Activated T-cell treated with anti-CD3 and anti-CD28 coated beads, Interleukin-2, amount 50 U/mL, for 24 hours (primary cell): ENCODE data around the gene INPP1.

Experiments
- DNase-seq: peaks from one replicate; pipeline ENCODE4 v3.0.0-alpha.2; 2020
- H3K27ac Mint-ChIP-seq: 2 replicates; pipeline ENCODE4 v1.8.0; 2020; ENCODE audit warnings: mild to moderate bottlenecking, mixed read lengths
- H3K27me3 Mint-ChIP-seq: 2 replicates; pipeline ENCODE4 v1.8.0; 2020; ENCODE audit warnings: mixed read lengths
- H3K36me3 Mint-ChIP-seq: 2 replicates; pipeline ENCODE4 v1.8.0; 2020; ENCODE audit warnings: low read depth, mixed read lengths
- H3K4me1 Mint-ChIP-seq: 2 replicates; pipeline ENCODE4 v1.8.0; 2020; ENCODE audit warnings: low read depth, mixed read lengths
- H3K4me3 Mint-ChIP-seq: 2 replicates; pipeline ENCODE4 v1.8.0; 2020; ENCODE audit warnings: mild to moderate bottlenecking, moderate library complexity, mixed read lengths
- H3K9me3 Mint-ChIP-seq: 2 replicates; pipeline ENCODE4 v1.8.0; 2020; ENCODE audit warnings: mixed read lengths

The INPP1 gene

GRCh38 chr2:190361572-190361971 lies 18.2 kb downstream of the INPP1 start:
- DNase-seq: no peak
- Mint-ChIP-seq H3K4me1 (peaks cover 32% of the 10 kb centered on the region), H3K27ac (no peak overlapping the region), H3K4me3 (no peak overlapping the region), H3K36me3 (no peaks in the 10 kb centered on the region), H3K27me3 (no peaks in the 10 kb centered on the region), H3K9me3 (no peaks in the 10 kb centered on the region)

DNA sequence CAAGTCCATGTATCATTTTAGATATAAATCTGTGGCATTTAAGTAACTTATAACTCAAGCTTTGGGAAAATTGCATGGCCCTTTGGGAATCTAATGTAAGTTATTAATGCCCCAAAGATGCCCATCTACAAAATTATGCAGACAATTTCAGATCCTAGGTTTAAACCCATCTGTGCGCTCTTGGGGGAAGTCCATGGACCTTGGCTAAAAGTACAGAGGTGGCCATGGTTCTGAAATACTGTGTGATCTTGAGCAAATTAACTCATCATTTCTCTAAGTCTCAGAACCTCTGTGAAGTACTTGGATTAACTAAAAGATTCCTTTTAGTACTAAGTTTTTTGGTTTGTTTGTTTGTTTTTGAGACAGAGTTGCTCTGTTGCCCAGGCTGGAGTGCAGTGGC lies 19.5 kb downstream of the INPP1 start:
- peaks cover 32% of the 10 kb centered on the region for H3K4me1 Mint-ChIP-seq
- no peak overlapping the region for H3K27ac Mint-ChIP-seq
- no peak overlapping the region for H3K4me3 Mint-ChIP-seq
- no peaks in the 10 kb centered on the region for H3K27me3 Mint-ChIP-seq
- H3K9me3 Mint-ChIP-seq: no peaks in the 10 kb centered on the region
- no peak for DNase-seq
- H3K36me3 Mint-ChIP-seq: no peaks in the 10 kb centered on the region

DNA sequence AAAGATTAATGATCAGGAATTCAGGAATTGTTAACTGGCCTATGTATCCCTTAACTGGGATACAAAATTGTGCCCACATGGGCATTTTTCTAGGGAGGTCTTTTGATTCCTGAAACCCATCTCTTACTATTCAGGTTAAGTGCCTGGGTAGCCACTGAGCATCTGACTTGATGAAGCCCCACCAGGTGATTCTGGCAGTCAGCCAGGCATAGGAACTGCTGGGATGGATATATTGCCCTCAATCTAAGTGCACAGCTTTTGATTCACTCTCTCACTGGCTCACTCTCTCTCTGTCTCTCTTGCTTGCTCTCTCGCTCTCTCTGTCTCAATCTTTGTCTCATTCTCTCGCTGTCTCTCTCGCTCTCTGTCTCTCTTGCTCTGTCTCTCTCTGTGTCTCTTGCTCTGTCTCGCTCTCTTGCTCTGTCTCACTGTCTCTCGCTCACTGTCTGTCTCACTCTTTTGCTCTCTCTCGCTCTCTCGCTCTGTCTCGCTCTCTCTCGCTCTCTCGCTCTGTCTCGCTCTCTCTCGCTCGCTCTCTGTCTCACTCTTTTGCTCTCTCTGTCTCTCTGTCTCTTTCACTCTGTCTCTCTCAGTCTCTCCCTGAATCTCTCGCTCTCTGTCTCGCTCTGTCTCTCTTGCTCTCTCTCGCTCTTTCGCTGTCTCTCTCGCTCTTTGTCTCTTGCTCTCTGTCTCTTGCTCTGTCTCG lies 22.3 kb downstream of the INPP1 start:
- peaks cover 18% of the 10 kb centered on the region for H3K36me3 Mint-ChIP-seq
- H3K27me3 Mint-ChIP-seq: no peaks in the 10 kb centered on the region
- H3K4me3 Mint-ChIP-seq: no peak overlapping the region
- H3K4me1 Mint-ChIP-seq: peaks cover 12% of the 10 kb centered on the region
- no peak overlapping the region for H3K27ac Mint-ChIP-seq
- H3K9me3 Mint-ChIP-seq: no peaks in the 10 kb centered on the region
- DNase-seq: no peak

DNA sequence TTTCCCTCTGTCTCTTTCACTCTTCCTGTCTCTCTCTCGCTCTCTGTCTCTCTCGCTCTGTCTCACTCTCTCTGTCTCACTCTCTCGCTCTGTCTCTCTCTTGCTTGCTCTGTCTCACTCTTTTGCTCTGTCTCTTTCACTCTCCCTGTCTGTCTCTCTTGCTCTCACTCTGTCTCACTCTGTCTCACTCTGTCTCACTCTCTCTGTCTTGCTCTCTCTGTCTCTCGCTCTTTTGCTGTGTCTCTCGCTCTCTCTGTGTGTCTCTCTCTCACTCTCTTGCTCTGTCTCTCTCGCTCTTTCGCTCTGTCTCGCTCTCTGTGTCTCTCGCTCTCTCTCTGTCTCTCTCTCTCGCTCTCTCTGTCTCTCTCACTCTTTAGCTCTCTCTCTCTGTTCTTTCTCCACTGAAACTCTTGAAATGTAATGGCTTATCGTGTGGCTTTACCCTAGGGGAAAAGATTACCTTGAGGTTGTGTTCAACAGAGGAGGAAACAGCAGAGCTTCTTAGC lies 22.9 kb downstream of the INPP1 start:
- Mint-ChIP-seq H3K27ac (no peak overlapping the region), H3K4me1 (peaks cover 9% of the 10 kb centered on the region), H3K27me3 (no peaks in the 10 kb centered on the region), H3K36me3 (peaks cover 20% of the 10 kb centered on the region), H3K9me3 (no peaks in the 10 kb centered on the region), H3K4me3 (no peak overlapping the region)
- DNase-seq: no peak

DNA sequence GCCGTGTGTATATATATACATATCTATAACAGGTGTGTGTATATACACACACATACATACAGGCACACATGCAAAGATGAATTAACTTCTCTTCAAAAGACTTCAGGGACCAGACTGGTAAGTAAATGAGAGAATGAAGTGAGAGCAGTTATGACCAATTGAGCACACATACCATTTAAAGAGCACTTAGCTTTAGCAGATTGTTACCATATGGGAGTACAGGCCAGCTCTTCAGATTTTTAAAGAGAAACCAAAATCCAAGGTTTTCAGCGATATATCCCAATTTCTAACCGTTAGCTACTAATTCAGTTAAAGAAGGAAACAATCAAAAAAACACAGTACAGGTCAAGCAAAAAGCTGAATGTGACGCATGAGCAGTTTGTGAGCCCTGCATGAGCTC lies 23.7 kb downstream of the INPP1 start:
- Mint-ChIP-seq H3K4me1 (peaks cover 7% of the 10 kb centered on the region), H3K9me3 (no peaks in the 10 kb centered on the region), H3K4me3 (no peak overlapping the region), H3K27me3 (no peaks in the 10 kb centered on the region), H3K36me3 (peaks cover 20% of the 10 kb centered on the region), H3K27ac (no peak overlapping the region)
- no peak for DNase-seq

DNA sequence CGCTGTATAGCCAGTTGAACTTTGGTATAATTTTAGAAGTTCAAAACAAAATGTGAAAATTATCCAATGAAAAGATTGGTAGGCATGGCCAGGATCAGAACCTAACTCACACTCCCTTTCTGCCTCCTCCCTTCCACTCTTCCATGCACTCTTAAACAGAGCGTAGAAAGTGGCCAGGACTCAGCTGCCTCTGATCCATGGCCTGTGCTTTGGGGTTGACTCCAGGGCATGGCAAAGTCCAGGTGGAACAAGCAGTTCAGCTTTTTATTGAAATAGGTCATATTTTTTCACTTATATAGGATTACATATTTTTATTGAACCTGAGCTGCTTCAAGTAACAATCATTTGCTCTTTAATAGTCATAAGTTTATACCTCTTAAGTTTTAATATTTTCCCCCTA lies 26.2 kb downstream of the INPP1 start:
- Mint-ChIP-seq H3K36me3 (peaks cover 20% of the 10 kb centered on the region), H3K4me1 (no peaks in the 10 kb centered on the region), H3K27ac (no peak overlapping the region), H3K27me3 (no peaks in the 10 kb centered on the region), H3K4me3 (no peak overlapping the region), H3K9me3 (no peaks in the 10 kb centered on the region)
- DNase-seq: no peak

DNA sequence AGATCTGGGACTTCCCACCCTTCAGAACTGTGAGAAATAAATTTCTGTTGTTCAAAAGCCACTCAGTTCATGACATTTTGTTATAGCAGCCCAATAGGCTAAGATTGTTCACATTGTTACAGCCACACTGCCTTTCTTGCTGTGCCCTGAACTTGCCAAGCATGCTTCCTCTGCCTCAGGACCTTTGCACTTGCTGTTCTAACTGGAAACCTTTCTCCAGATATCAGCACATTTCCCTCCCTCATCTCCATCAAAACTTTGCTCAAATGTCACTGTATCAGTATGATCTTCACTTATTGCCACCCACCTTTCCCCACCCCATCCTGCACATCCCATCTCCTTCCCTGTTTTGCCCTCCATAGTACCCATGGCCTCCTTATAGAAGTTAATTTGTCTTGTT lies 32.7 kb downstream of the INPP1 start:
- Mint-ChIP-seq H3K27me3 (no peaks in the 10 kb centered on the region), H3K36me3 (peaks cover under 1% of the 10 kb centered on the region), H3K4me1 (no peaks in the 10 kb centered on the region), H3K4me3 (no peak overlapping the region), H3K27ac (no peak overlapping the region), H3K9me3 (no peaks in the 10 kb centered on the region)
- no peak for DNase-seq

DNA sequence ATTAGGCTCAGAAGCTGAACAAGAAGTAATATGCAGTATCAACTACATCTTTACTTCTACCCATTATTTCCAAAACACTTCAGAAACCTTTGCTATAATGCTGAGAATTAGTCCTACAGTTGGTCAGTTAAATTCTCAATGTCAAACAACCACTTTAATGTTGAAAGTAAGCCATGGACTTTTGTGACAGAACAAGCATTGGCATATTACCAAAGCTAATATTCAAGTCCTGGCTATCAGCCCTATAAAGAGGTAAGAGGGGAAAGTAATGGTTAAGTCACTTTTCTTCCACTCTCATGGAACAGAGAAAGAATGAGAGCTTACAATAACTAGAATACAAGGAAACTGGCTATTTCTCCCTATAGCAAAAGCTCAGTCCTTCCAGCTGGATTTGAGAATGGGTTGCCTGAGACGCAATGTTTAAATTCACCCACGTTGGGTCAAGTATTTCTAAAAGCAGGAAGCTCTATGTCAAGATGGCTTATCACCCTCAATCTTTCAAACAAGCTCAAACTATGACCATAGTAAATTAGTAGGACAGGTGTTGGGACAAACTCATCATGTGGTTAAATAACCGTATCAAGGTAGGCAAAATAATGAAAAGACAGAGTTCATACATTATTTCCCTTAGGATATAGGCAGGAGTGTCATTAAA lies 33.3 kb downstream of the INPP1 start:
- Mint-ChIP-seq H3K4me3 (no peak overlapping the region), H3K9me3 (no peaks in the 10 kb centered on the region), H3K4me1 (no peaks in the 10 kb centered on the region)

DNA sequence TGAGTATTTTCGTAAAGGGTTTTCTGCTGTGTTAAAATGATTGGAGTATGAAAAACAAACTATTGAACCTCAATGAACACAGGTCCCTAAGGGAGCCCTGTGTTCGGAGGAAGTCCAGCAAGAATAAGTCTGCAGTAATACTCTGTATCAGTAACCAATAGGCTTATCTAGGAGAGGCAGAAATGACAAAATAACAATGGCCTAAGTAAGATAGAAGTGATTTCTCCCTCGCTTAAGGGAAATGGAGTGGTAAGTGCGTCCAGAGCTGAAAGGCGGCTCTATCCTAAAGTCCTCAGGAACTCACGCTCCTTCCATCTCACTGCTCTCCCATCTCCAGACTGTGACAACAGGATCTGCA lies 35.5 kb downstream of the INPP1 start:
- Mint-ChIP-seq H3K27ac (no peak overlapping the region), H3K9me3 (no peaks in the 10 kb centered on the region), H3K4me3 (no peak overlapping the region), H3K27me3 (no peaks in the 10 kb centered on the region), H3K4me1 (peaks cover 4% of the 10 kb centered on the region), H3K36me3 (no peaks in the 10 kb centered on the region)
- DNase-seq: no peak

More for the DNA sequence above, 33.3 kb downstream of the INPP1 start:
- Mint-ChIP-seq H3K27ac (no peak overlapping the region), H3K36me3 (no peaks in the 10 kb centered on the region), H3K27me3 (no peaks in the 10 kb centered on the region)
- DNase-seq: no peak

DNA sequence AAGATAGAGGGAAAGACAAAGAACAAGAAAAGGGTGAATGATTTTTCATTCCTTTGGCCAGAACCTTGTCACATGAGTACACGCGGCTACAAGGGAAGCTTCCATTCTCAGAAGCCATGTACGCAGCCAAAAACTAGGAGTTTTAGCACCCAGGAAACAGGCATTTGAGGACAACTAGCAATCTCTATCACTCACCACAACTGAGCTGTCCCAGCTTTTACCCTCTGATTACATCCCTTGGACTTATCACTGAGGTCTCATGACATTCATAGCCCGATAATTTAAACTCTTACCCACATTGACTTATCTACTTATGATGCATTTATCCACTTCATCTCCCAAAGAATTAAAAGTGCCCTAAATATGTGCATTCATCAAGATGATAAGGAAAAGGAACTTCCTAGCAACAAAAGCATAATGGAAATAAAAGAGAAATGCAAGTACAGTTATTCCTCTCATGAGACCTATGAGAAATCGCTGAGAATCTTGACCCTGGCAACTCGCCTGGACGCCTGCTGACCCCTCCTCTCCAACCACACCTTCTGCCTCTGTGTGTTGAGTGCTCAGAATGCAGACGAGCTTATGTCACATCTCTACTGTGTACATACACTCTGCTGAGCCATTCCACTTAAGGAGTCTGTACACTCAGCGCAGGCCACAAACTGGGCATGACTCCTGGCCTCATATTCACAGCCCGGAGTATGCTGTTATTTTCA lies 36.0 kb downstream of the INPP1 start:
- H3K4me1 Mint-ChIP-seq: peaks cover 4% of the 10 kb centered on the region
- no peak overlapping the region for H3K4me3 Mint-ChIP-seq
- no peaks in the 10 kb centered on the region for H3K27me3 Mint-ChIP-seq
- H3K27ac Mint-ChIP-seq: no peak overlapping the region
- H3K36me3 Mint-ChIP-seq: no peaks in the 10 kb centered on the region
- no peaks in the 10 kb centered on the region for H3K9me3 Mint-ChIP-seq
- no peak for DNase-seq

GRCh38 chr2:190380962-190381412 lies 37.6 kb downstream of the INPP1 start:
- peaks cover 4% of the 10 kb centered on the region for H3K4me1 Mint-ChIP-seq
- H3K9me3 Mint-ChIP-seq: no peaks in the 10 kb centered on the region
- no peak for DNase-seq
- no peak overlapping the region for H3K27ac Mint-ChIP-seq
- no peaks in the 10 kb centered on the region for H3K36me3 Mint-ChIP-seq
- H3K27me3 Mint-ChIP-seq: no peaks in the 10 kb centered on the region
- H3K4me3 Mint-ChIP-seq: no peak overlapping the region

GRCh38 chr2:190382851-190383250 lies 39.5 kb downstream of the INPP1 start:
- H3K4me3 Mint-ChIP-seq: no peak overlapping the region
- peaks cover 4% of the 10 kb centered on the region for H3K4me1 Mint-ChIP-seq
- H3K27me3 Mint-ChIP-seq: no peaks in the 10 kb centered on the region
- no peaks in the 10 kb centered on the region for H3K9me3 Mint-ChIP-seq
- H3K36me3 Mint-ChIP-seq: no peaks in the 10 kb centered on the region
- no peak for DNase-seq
- no peak overlapping the region for H3K27ac Mint-ChIP-seq

- H3K27me3 Mint-ChIP-seq: no peaks in the 10 kb centered on the region
- H3K4me1 Mint-ChIP-seq: peaks cover 4% of the 10 kb centered on the region
- H3K4me3 Mint-ChIP-seq: no peak overlapping the region
- DNase-seq: no peak
- no peak overlapping the region for H3K27ac Mint-ChIP-seq
- no peaks in the 10 kb centered on the region for H3K36me3 Mint-ChIP-seq
- no peaks in the 10 kb centered on the region for H3K9me3 Mint-ChIP-seq
These were observed 44.0 kb downstream of the INPP1 start for GRCh38 chr2:190387422-190387821.

- Mint-ChIP-seq H3K4me3 (no peak overlapping the region), H3K27me3 (no peaks in the 10 kb centered on the region)
- DNase-seq: no peak
These were observed 52.9 kb downstream of the INPP1 start for GRCh38 chr2:190396271-190396670.

More at GRCh38 chr2:190396271-190396670, 52.9 kb downstream of the INPP1 start:
- H3K9me3 Mint-ChIP-seq: no peaks in the 10 kb centered on the region
- H3K4me1 Mint-ChIP-seq: no peaks in the 10 kb centered on the region
- no peak overlapping the region for H3K27ac Mint-ChIP-seq
- H3K36me3 Mint-ChIP-seq: no peaks in the 10 kb centered on the region
